SK-N-SH (cell line): Measurements from ENCODE around the gene TMEM214. TPM values are rescaled to one million over a fixed set of nuclear protein-coding genes. Genes with fewer than 3 reads are reported as not detected.
A peak's percentile ranks its signal among the peaks of the same experiment; 100 is the strongest.

Experiments used
- CTCF ChIA-PET: fragments of 300-600, 350-600 bp; formaldehyde crosslinking; extraction: SDS; loops from one replicate; lab custom pipeline; 2021; lab: Yijun Ruan, JAX
- POLR2A ChIA-PET: fragments of 350-600 bp; sonication (Branson Sonifier 250); formaldehyde crosslinking; extraction: SDS; loops from one replicate; lab custom pipeline; 2020; ENCODE audit warnings: antibody characterized with exemption, inconsistent platforms; lab: Yijun Ruan, JAX
- DNase-seq: peaks from one replicate; pipeline ENCODE4 v3.0.0; 2012
- H2AFZ ChIP-seq: fragments of 200-600 bp; sonication (generic); 2 replicates; pipeline ENCODE4 v1.8.1; 2016; ENCODE audit warnings: antibody characterized with exemption, mild to moderate bottlenecking, low read depth
- H3F3A ChIP-seq: fragments of 200-600 bp; sonication (generic); replicated peaks from 2 replicates; pipeline ENCODE3; 2016; ENCODE audit warnings: antibody characterized with exemption, mild to moderate bottlenecking; ENCODE audit not compliant: insufficient read depth
- H3K27ac ChIP-seq, 2 experiments: fragments of 200-500 bp in 1 of 2; fragments of 200-600 bp in 1 of 2; sonication (Bioruptor generic) in 1 of 2; sonication (generic), shearing (Covaris generic) in 1 of 2; 2 replicates each; pipeline versions ENCODE4 v1.5.1 to v1.6.1; 2014 to 2016; ENCODE audit warnings: low read depth in 2 of 2, inconsistent platforms in 1 of 2, low read length in 1 of 2, mild to moderate bottlenecking in 1 of 2, mixed read lengths in 1 of 2
- H3K27me3 ChIP-seq: fragments of 200-600 bp; sonication (generic), shearing (Covaris generic); 2 replicates; pipeline ENCODE4 v1.6.1; 2016; ENCODE audit warnings: mixed run types; ENCODE audit not compliant: insufficient read depth
- H3K36me3 ChIP-seq, 2 experiments: fragments of 200-500 bp in 1 of 2; fragments of 200-600 bp in 1 of 2; sonication (Bioruptor generic) in 1 of 2; sonication (generic) in 1 of 2; replicated peaks in 1 of 2; 2 replicates each; pipeline versions ENCODE3 to v1.5.1; 2014 to 2016; ENCODE audit warnings: low read length in 1 of 2, mild to moderate bottlenecking in 1 of 2; ENCODE audit not compliant: insufficient read depth in 2 of 2, control insufficient read depth in 1 of 2
- H3K4me1 ChIP-seq, 2 experiments: fragments of 200-500 bp in 1 of 2; fragments of 200-600 bp in 1 of 2; sonication (Bioruptor generic) in 1 of 2; sonication (generic), shearing (Covaris generic) in 1 of 2; 2 replicates each; pipeline versions ENCODE4 v1.5.1 to v1.6.1; 2014 to 2016; ENCODE audit warnings: low read depth in 1 of 2, low read length in 1 of 2, mixed run types in 1 of 2; ENCODE audit not compliant: insufficient read depth in 2 of 2, control insufficient read depth in 1 of 2
- H3K4me2 ChIP-seq: fragments of 200-600 bp; sonication (generic), shearing (Covaris generic); 2 replicates; pipeline ENCODE4 v1.6.1; 2017; ENCODE audit warnings: mixed run types
- H3K4me3 ChIP-seq, 2 experiments: fragments of 200-500 bp in 1 of 2; fragments of 200-600 bp in 1 of 2; sonication (Bioruptor generic) in 1 of 2; sonication (generic), shearing (Covaris generic) in 1 of 2; 2 replicates each; pipeline versions ENCODE4 v1.5.1 to v1.8.1; 2014 to 2016; ENCODE audit warnings: low read depth in 2 of 2, inconsistent platforms in 1 of 2, low read length in 1 of 2, mild to moderate bottlenecking in 1 of 2, mixed read lengths in 1 of 2, moderate library complexity in 1 of 2
- H3K79me2 ChIP-seq: fragments of 200-600 bp; sonication (generic); 2 replicates; pipeline ENCODE4 v1.8.1; 2017; ENCODE audit warnings: mild to moderate bottlenecking; ENCODE audit not compliant: insufficient read depth
- H3K9ac ChIP-seq: fragments of 200-600 bp; sonication (generic); 2 replicates; pipeline ENCODE4 v1.6.1; 2017; ENCODE audit warnings: mixed run types
- H3K9me2 ChIP-seq: fragments of 200-600 bp; sonication (generic); 2 replicates; pipeline ENCODE4 v1.6.1; 2017; ENCODE audit warnings: mixed run types
- H3K9me3 ChIP-seq: fragments of 200-600 bp; sonication (generic); 2 replicates; pipeline ENCODE4 v1.6.1; 2017; ENCODE audit warnings: mixed run types, mild to moderate bottlenecking, moderate library complexity
- H4K20me1 ChIP-seq: fragments of 200-600 bp; sonication (generic); 2 replicates; pipeline ENCODE4 v1.6.1; 2017; ENCODE audit warnings: mild to moderate bottlenecking, mixed run types; ENCODE audit not compliant: insufficient read depth
- CHD2 ChIP-seq: fragments of 150-350 bp; IDR thresholded peaks from 2 replicates; pipeline ENCODE4 v1.6.1; 2018; ENCODE audit warnings: low read length; ENCODE audit not compliant: partially characterized antibody
- CTCF ChIP-seq: fragments of 200-600 bp; sonication (generic); IDR thresholded peaks from 2 replicates; pipeline ENCODE4 v1.6.1; 2017; ENCODE audit warnings: antibody characterized with exemption, mild to moderate bottlenecking, moderate library complexity
- ELF1 ChIP-seq: IDR thresholded peaks from 2 replicates; pipeline ENCODE4 v1.4.0; 2012
- FOXJ3 ChIP-seq: sonication (generic); formaldehyde crosslinking; IDR thresholded peaks from 2 replicates; pipeline ENCODE4 v1.5.1; 2020; ENCODE audit warnings: mild to moderate bottlenecking, missing genetic modification reagents
- GABPA ChIP-seq: IDR thresholded peaks from 2 replicates; pipeline ENCODE4 v1.4.0; 2012; ENCODE audit warnings: low read depth, mild to moderate bottlenecking
- PBX3 ChIP-seq: IDR thresholded peaks from 2 replicates; pipeline ENCODE4; 2012
- RAD21 ChIP-seq: IDR thresholded peaks from 2 replicates; pipeline ENCODE4 v1.6.1; 2012; ENCODE audit warnings: mild to moderate bottlenecking, low read length
- RFX5 ChIP-seq: IDR thresholded peaks from 2 replicates; pipeline ENCODE4 v1.6.1; 2012; ENCODE audit warnings: mild to moderate bottlenecking, improper control_type of control experiment, low read length
- SMC3 ChIP-seq: IDR thresholded peaks from 2 replicates; pipeline ENCODE4 v1.6.1; 2012; ENCODE audit warnings: low read depth, low read length, improper control_type of control experiment
- ZBTB33 ChIP-seq: IDR thresholded peaks from 2 replicates; pipeline ENCODE4 v1.4.0; 2012; ENCODE audit warnings: low read depth, borderline replicate concordance
- WGBS: methylation state at CpG from one replicate; pipeline ENCODE4 v1.1.6; 2017; ENCODE audit warnings: low lambda C conversion rate; 5-methylcytosine and 5-hydroxymethylcytosine counted together
- polyA plus RNA-seq, 3 experiments: library from polyadenylated mRNA; depleted of rRNA; stranded (reverse); fragments of >200 nt; gene quantifications; 2 replicates each; pipeline ENCODE4 v1.2.3, GENCODE V29; 2012

Gene TMEM214
- polyA plus RNA-seq, 1 of the 3 experiments (the other 2 are of a cell fraction) = 69.4 TPM

- TF ChIP-seq ZBTB33 (no peak), GABPA (no peak)
Measured at GRCh38 chr2:27014771-27015433, 17.9 kb upstream of the TMEM214 start (continued).

- Histone ChIP-seq H3K4me1 (peaks cover 17 to 21% of the 10 kb centered on the region in 2 experiments; a peak in 2 of 4 replicates), H2AFZ (no peak overlapping the region), H3K4me2 (no peak overlapping the region), H3K36me3 (no peaks in the 10 kb centered on the region), H3K27me3 (no peaks in the 10 kb centered on the region), H3K27ac (peak overlapping the region in 1 of 2 experiments; percentile 68; a peak in 1 of 4 replicates), H3K9ac (no peak overlapping the region), H4K20me1 (peaks cover 6% of the 10 kb centered on the region; the same call in 1 of the 2 replicates), H3F3A (no peaks in the 10 kb centered on the region), H3K9me3 (no peaks in the 10 kb centered on the region), H3K79me2 (no peaks in the 10 kb centered on the region), H3K4me3 (no peak overlapping the region), H3K9me2 (no peaks in the 10 kb centered on the region)
- DNase-seq = peak; percentile 86
- POLR2A ChIA-PET = interaction anchor here (0.8 to 2.8 kb wide), 5 partner anchors 34 to 171 kb away, joined by 3 to 17 read pairs (median 4); no protein-coding TSS in a partner anchor
- 73% methylated on average over 3 of the region's 3 CpGs for WGBS
- peak; percentile 95 for TF ChIP-seq SMC3
- peak; percentile 67 for TF ChIP-seq CHD2
- TF ChIP-seq ELF1 = no peak
- peak; percentile 90 for TF ChIP-seq CTCF
- TF ChIP-seq RFX5 = no peak
- TF ChIP-seq RAD21 = peak; percentile 94
- CTCF ChIA-PET = interaction anchor here (0.5 to 33.3 kb wide), 58 partner anchors 9 to 994 kb away, joined by 3 to 1017 read pairs (median 4); partner anchors contain the start of genes AGBL5, DPYSL5, EMILIN1 and KHK
Measured at GRCh38 chr2:27016801-27017325, 15.9 kb upstream of the TMEM214 start.

- Histone ChIP-seq H3K27me3 (no peaks in the 10 kb centered on the region), H3K36me3 (peaks cover 0 to 13% of the 10 kb centered on the region in 2 experiments), H2AFZ (no peak overlapping the region), H3K27ac (no peak overlapping the region), H3K79me2 (no peaks in the 10 kb centered on the region), H3K9me3 (no peaks in the 10 kb centered on the region), H3K9ac (no peak overlapping the region), H3K4me2 (no peak overlapping the region), H4K20me1 (peaks cover 6% of the 10 kb centered on the region; the same call in 1 of the 2 replicates), H3K9me2 (no peaks in the 10 kb centered on the region), H3K4me3 (no peak overlapping the region), H3F3A (no peaks in the 10 kb centered on the region), H3K4me1 (peaks cover 17 to 21% of the 10 kb centered on the region in 2 experiments; a peak in 2 of 4 replicates)
- 86% methylated on average over 2 of the region's 3 CpGs for WGBS
- POLR2A ChIA-PET = no interaction called here
- CTCF ChIA-PET = interaction anchor here (0.7 to 33.3 kb wide), 20 partner anchors 8 to 247 kb away, joined by 3 to 1017 read pairs (median 16); partner anchors contain the start of genes DPYSL5, KHK and MAPRE3
- TF ChIP-seq FOXJ3 (CRISPR knock-in tag) (no peak), PBX3 (no peak)
- no peak for DNase-seq
Measured at GRCh38 chr2:27018142-27018541, 14.6 kb upstream of the TMEM214 start.
